ENCODE results near the gene TVP23B.
"Not testable (repeated sequence)": the region's sequence is repeated elsewhere in the genome, so short reads cannot be mapped to it uniquely, and the experiment has no call there.

The TVP23B gene

GRCh38 chr17:18794841-18795240, 13.9 kb downstream of the TVP23B start:
- not testable (repeated sequence) for DNase-seq

- not testable (repeated sequence) for DNase-seq
These were observed 15.9 kb downstream of the TVP23B start for GRCh38 chr17:18796887-18797286.

DNA sequence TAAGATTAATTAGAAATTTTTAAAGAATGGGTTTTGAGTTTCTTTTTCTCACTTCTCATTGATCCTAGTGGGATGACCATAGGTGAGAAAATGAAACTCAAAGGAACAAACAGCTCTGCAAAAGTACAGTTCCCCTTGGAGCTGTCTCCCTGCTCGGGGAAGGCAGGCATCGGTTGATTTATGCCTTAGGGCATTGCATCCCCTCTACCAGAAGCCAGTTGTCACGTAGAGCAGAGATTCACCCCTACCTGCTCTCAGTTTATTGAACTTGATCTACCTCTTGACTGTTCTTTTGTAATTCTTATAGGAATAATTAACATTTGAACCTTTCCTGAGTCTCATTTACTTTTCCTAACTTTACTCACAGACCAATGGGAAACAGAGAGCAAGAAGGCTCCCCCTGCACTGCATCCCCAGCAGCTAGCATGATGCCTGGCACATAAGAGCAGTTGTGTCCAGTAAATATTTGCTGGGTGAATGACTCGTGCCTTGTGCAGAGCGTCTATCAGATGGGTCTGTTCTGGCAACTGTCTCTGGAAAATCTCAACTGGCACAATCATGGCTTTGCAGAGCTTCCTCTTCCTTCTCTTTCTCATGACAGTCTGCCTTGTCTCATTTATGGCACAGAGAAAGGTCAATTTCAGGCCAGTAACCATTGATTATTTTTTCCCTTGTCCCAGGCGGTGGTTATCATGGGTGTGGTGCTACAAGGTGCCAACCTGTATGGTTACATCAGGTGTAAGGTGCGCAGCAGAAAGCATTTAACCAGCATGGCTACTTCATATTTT, 22.7 kb downstream of the TVP23B start:
- DNase-seq: not testable (repeated sequence)

- DNase-seq: not testable (repeated sequence)
These were observed 34.9 kb downstream of the TVP23B start for GRCh38 chr17:18815924-18816323.

DNA sequence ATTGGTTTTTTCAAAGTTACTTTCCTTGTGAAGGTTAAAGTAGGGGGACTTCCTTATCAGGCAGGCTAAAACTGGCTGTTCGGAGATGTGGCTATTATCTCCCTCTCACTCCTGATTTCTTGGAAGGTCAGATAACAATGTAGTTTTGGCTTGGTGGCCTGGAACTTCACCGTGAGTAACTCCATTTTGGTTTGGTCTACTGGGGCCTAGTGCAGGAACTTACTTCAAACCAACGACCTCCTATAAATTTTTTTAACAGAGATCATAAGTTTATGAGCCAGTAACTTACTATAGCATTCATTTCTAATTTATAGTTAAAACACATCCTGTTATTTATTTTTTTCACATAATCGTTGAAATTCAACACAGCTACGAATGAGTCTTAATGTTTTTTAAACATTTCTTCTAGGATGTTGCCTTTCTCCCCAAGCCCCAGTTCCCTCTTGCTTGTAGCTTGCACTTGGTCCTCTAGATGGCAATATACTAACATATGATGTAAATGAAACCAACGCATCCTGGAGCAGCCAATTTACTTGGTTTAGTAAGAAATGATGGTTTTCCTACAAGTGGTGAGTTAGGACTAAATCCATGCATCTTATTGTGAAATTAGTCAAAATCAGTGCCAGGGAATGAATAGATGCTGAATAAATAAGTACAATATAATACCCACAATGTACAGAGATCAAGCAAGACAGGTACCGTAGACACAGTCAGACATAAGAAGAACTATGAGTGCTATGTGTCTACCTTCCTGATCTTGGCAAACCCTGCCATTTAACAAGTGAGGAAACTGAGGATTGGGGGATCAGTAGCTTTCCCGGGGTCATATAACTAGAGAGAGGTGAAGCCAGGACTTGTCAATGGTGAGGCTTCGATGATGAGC, 35.7 kb downstream of the TVP23B start:
- peak; percentile 73 for DNase-seq

- DNase-seq: not testable (repeated sequence)
These were observed 40.4 kb downstream of the TVP23B start for GRCh38 chr17:18821430-18821829.

DNA sequence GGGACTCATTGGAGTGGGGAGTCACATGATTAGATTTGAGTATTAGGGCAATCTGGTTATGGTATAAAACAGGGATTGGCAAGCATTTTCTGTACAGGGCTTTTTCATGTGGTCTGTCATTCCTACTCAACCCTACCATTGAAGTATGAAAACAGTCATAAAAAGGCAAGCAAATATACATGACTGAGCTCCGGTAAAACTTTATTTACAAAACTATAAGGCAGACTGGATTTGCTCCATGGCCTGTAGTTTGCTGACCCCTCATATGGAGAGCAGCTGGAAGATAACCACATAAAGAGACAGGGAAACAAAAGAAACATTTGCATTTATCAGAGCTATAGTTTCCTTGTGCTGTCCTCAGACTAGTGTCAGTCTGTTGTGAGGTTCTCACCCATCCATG, 46.6 kb downstream of the TVP23B start:
- not testable (repeated sequence) for DNase-seq

DNA sequence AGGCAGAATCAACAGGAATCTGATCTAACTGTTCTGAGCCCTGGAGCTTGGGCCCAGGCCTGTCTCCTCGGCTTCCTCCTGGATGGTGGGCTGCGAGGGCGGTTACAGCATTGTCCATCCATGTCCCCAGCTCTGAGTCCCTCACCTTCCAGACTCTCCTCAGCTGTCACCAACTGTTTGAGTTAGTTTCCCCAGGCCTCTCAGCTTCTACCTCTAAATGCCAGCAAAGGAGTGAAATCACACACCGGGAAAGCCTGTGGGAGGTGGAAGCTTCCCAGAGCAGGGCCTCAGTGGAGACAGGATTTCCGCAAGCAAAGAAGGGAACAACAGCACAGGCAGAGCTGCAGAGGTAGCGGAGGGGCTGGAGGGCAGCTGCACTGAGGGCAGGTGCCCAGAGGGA, 67.5 kb downstream of the TVP23B start:
- no peak for DNase-seq

- no peak for DNase-seq
These were observed 69.7 kb downstream of the TVP23B start for GRCh38 chr17:18850679-18851078.

DNA sequence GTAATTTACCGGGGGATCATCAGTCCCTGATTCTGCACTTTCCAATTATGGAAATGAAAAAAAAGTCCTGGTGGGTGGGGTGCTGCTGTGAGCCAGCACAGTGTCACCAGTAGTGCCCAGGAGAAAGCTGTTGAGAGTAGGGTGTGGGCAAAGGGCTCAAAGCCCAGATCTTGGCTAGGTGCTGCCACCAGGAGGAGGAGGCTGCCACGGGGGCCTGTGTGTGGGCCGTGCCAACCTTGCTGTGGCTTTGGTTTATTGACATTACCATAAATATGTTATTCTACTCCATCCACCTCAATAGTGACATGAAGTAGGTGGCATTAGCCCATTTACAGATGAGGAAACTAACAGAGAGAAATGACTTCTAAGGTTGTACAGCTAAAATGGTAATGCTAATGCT, 70.2 kb downstream of the TVP23B start:
- no peak for DNase-seq

- DNase-seq: no peak
These were observed 74.0 kb downstream of the TVP23B start for GRCh38 chr17:18854956-18855355.

DNA sequence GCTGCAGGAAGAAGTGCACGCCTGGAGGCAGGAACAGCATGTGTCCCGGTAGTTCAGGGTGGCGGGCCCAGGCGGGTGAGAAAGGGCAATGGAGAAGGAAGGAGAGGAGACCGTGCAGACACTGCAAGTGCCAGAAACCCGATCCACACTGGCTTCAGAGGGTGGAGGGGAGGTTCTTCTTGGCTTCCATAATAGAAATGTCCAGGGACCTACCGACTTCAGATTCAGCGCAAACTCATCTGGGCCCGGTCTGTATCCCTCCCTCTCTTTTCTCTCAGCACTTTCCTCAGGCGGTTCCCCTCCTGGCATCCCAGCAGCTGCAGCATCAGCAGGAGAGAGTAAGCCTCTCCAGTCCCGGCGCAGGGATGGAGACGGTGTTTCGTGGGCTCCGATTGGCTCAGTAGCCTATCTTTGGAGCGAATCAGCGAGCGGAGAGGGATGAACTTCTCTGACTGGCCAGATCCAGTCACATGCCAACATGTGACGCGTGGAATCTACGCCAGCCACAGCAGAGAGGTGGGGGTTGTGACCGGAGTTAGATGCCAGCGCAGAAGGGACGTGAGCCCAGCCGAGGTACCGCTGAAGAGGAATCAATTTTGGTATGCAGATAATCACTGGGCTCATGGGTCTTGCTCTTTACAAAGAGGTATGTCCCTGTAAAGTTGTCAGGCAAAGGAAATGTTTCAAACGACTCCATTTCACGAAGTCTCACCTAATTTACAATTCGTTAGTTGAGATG, 75.0 kb downstream of the TVP23B start:
- peak; percentile 89 for DNase-seq
